ENCODE results near the gene METRN.

DNA sequence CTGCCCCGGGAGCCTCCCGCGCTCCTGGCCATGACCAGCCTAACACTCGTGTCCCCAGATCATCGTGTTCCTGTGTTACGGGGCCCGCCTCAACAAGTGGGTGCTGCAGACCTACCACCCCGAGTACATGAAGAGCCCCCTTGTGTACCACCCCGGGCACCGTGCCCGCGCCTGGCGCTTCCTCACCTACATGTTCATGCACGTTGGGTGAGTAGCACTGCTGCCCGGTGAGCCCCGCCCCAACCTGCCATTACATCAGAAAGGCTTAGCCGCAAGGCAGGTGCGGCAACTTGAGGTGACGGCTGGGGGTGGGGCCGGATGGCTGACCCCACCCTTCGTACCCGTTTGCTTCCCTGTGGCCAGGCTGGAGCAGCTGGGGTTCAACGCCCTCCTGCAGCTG is 38.0 kb upstream of the METRN start:
- TF ChIP-seq EZH2phosphoT487 (IDR thresholded peaks at IDR 0.05; ENCODE audit: insufficient read depth, low read depth): no peak
- TF ChIP-seq EZH2 (IDR thresholded peaks at IDR 0.05; ENCODE audit: insufficient read depth, poor library complexity, severe bottlenecking): no peak
